MM.1S (cell line): ENCODE results near the gene NLRP3.

Source experiments
- CTCF ChIP-seq: fragments of 300-600 bp; sonication (generic); IDR thresholded peaks from 2 replicates; pipeline ENCODE4 v1.5.1; 2016; ENCODE audit warnings: antibody characterized with exemption, low read length, mixed read lengths
- EZH2 ChIP-seq: fragments of 300-600 bp; sonication (generic); optimal IDR thresholded peaks from 2 replicates; pipeline ENCODE3; 2017; ENCODE audit warnings: low read depth, mild to moderate bottlenecking, antibody characterized with exemption, low read length, mixed read lengths
- EZH2phosphoT487 ChIP-seq: fragments of 300-600 bp; sonication (generic); IDR thresholded peaks from 2 replicates; pipeline ENCODE4 v1.6.1; 2018; ENCODE audit warnings: antibody characterized with exemption, low read length

- peak; percentile 48 for TF ChIP-seq CTCF
- TF ChIP-seq EZH2phosphoT487: no peak
- TF ChIP-seq EZH2: no peak
Measured at GRCh38 chr1:247373721-247374141, 42.2 kb upstream of the NLRP3 start.
